GM12878 (cell line): ENCODE measurements around the gene CACHD1. TPM values are rescaled to one million over a fixed set of nuclear protein-coding genes. Genes with fewer than 3 reads are reported as not detected.

ENCODE experiments used
- ATAC-seq: fragments of 200-7000 bp; cut with Tn5 transposase; 3 replicates; pipeline ENCODE4 v1.9.1; 2020; ENCODE audit warnings: mild to moderate bottlenecking, moderate library complexity
- BruUV-seq: library from RNA; stranded (reverse); fragments of 400-500 nt; replicated peaks from 2 replicates; lab custom pipeline; 2021; lab: Mats Ljungman, UMichigan
- CTCF ChIA-PET: fragments of 300-600 bp; sonication (Branson Sonifier 250); formaldehyde crosslinking; extraction: SDS; loops from one replicate; lab custom pipeline; 2021; ENCODE audit warnings: inconsistent platforms; lab: Yijun Ruan, JAX
- POLR2A ChIA-PET: fragments of 350-600 bp; formaldehyde crosslinking; extraction: SDS; loops from one replicate; lab custom pipeline; 2021; ENCODE audit warnings: inconsistent platforms; lab: Charles Lee
- RAD21 ChIA-PET: fragments of 300-600 bp; sonication (Branson Sonifier 250); formaldehyde crosslinking; loops from one replicate; lab custom pipeline; 2023; ENCODE audit warnings: antibody characterized with exemption; ENCODE audit not compliant: unreplicated experiment; lab: Charles Lee
- SMC1A ChIA-PET: fragments of 300-600 bp; sonication (Branson Sonifier 250); formaldehyde crosslinking; loops from one replicate; lab custom pipeline; 2023; ENCODE audit not compliant: unreplicated experiment, uncharacterized antibody; lab: Charles Lee
- DNase-seq: peaks from one replicate; pipeline ENCODE4 v3.0.0-alpha.2; 2011; ENCODE audit warnings: low read depth, low spot score
- FAIRE-seq: peaks from 3 replicates; lab custom pipeline; 2011; peaks lifted over from hg19 to GRCh38; lab: Jason Lieb, UNC
- H2AFZ ChIP-seq: 2 replicates; pipeline ENCODE4 v1.6.0; 2011; ENCODE audit warnings: low read depth, low read length, control low read depth; ENCODE audit not compliant: control insufficient read depth
- H3K27ac ChIP-seq: 2 replicates; pipeline ENCODE4 v1.5.1; 2011; ENCODE audit warnings: control low read depth; ENCODE audit not compliant: control insufficient read depth, insufficient read depth
- H3K27me3 ChIP-seq, 2 experiments: replicated peaks in 1 of 2; 2 replicates each; pipeline versions ENCODE4 v1.6.0 to v1.6.1; 2011; ENCODE audit warnings: low read length in 1 of 2; ENCODE audit not compliant: control insufficient read depth in 2 of 2, insufficient read depth in 2 of 2
- H3K36me3 ChIP-seq, 2 experiments: 2 replicates each; pipeline ENCODE4 v1.5.1; 2011; ENCODE audit warnings: low read length in 1 of 2; ENCODE audit not compliant: control insufficient read depth in 2 of 2, insufficient read depth in 2 of 2
- H3K4me1 ChIP-seq: 2 replicates; pipeline ENCODE4 v1.6.1; 2011; ENCODE audit warnings: mild to moderate bottlenecking, low read length, moderate library complexity, mixed read lengths; ENCODE audit not compliant: control insufficient read depth, insufficient read depth
- H3K4me2 ChIP-seq: 2 replicates; pipeline ENCODE4 v1.6.0; 2011; ENCODE audit warnings: control low read depth; ENCODE audit not compliant: control insufficient read depth, insufficient read depth
- H3K4me3 ChIP-seq: fragments of 200-600 bp; sonication (generic); 2 replicates; pipeline ENCODE4 v1.5.1; 2016
- H3K79me2 ChIP-seq: 2 replicates; pipeline ENCODE4 v1.6.0; 2011; ENCODE audit warnings: low read length; ENCODE audit not compliant: control insufficient read depth, insufficient read depth
- H3K9ac ChIP-seq: 2 replicates; pipeline ENCODE4 v1.8.0; 2011; ENCODE audit warnings: low read length, control low read depth, mixed read lengths; ENCODE audit not compliant: control insufficient read depth, insufficient read depth
- H3K9me3 ChIP-seq: replicated peaks from 3 replicates; pipeline ENCODE4 v1.5.1; 2011; ENCODE audit warnings: mild to moderate bottlenecking, low read length; ENCODE audit not compliant: control insufficient read depth, insufficient read depth
- H4K20me1 ChIP-seq: 2 replicates; pipeline ENCODE4 v1.6.0; 2011; ENCODE audit not compliant: control insufficient read depth, insufficient read depth
- BRCA1 ChIP-seq: IDR thresholded peaks from 2 replicates; pipeline ENCODE4 v1.6.1; 2011; ENCODE audit warnings: low read depth, low read length, improper control_type of control experiment
- ESRRA ChIP-seq: IDR thresholded peaks from 2 replicates; pipeline ENCODE4 v1.6.1; 2012; ENCODE audit warnings: mild to moderate bottlenecking, low read length, improper control_type of control experiment
- NR2C2 ChIP-seq: IDR thresholded peaks from 2 replicates; pipeline ENCODE4 v1.6.1; 2011; ENCODE audit warnings: borderline replicate concordance, low read depth; ENCODE audit not compliant: control insufficient read depth, insufficient read length
- SREBF2 ChIP-seq: IDR thresholded peaks from 2 replicates; pipeline ENCODE4 v1.6.1; 2012; ENCODE audit warnings: mild to moderate bottlenecking, low read length
- SRF ChIP-seq, 2 experiments: IDR thresholded peaks; 2 replicates each; pipeline ENCODE4 v1.6.1; 2011; ENCODE audit warnings: low read depth in 2 of 2, low read length in 2 of 2, mild to moderate bottlenecking in 1 of 2, moderate library complexity in 1 of 2
- TARDBP ChIP-seq: IDR thresholded peaks from 2 replicates; pipeline ENCODE4 v1.6.1; 2016; ENCODE audit warnings: borderline replicate concordance
- ZNF274 ChIP-seq: IDR thresholded peaks from one replicate; pipeline ENCODE4 v1.8.0; 2011; ENCODE audit not compliant: insufficient read length, insufficient read depth
- WGBS: methylation state at CpG from one replicate; pipeline ENCODE4 v1.1.6; 2016; ENCODE audit warnings: low lambda C conversion rate; ENCODE audit not compliant: insufficient replicate concordance, insufficient coverage; ENCODE audit errors: missing lambda C conversion rate; 5-methylcytosine and 5-hydroxymethylcytosine counted together
- in situ Hi-C: fragments of 300-500 bp; cut with MboI; formaldehyde crosslinking; loops from 9 replicates; pipeline ENCODE4 v1.14.3; 2018; ENCODE audit warnings: mixed read lengths
- intact Hi-C: fragments of 100-400 bp; cut with micrococcal nuclease; formaldehyde crosslinking; loops from one replicate; pipeline ENCODE4 v1.14.2; 2022; ENCODE audit not compliant: unreplicated experiment
- polyA plus RNA-seq, 11 experiments: library from polyadenylated mRNA; depleted of rRNA in 4 of 11; unstranded in 6 of 11; stranded (reverse) in 5 of 11; fragments of >200 nt; fragmentation: Nextera tagmentation in 4 of 11; fragmentation: Illumina TruSeq in 1 of 11; extraction: Ambion mirVana in 4 of 11; extraction: Trizol in 1 of 11; gene quantifications; 1 replicate in 1 of 11; 2 replicates in 10 of 11; pipeline versions ENCODE4 v1.2.1 to v1.2.3, GENCODE V29; 2011 to 2016; ENCODE audit warnings: inconsistent platforms in 2 of 11, missing spikeins in 2 of 11, low read depth in 1 of 11
- total RNA-seq, 4 experiments: library from RNA; depleted of rRNA in 3 of 4; stranded (reverse); fragments of >200 nt in 3 of 4; fragmentation: Illumina TruSeq in 1 of 4; extraction: Trizol in 1 of 4; gene quantifications; 2 replicates each; pipeline versions ENCODE4 v1.2.1 to v1.2.3, GENCODE V29; 2013 to 2021
- TF ChIP-seq, protein P1 (sequence below): fragments of 450-650 bp; formaldehyde crosslinking; IDR thresholded peaks from 2 replicates; pipeline ENCODE4 v1.4.0; 2022; ENCODE audit warnings: mild to moderate bottlenecking, moderate library complexity
- TF ChIP-seq, protein P2 (sequence below): fragments of 450-650 bp; conservative IDR thresholded peaks from 2 replicates; pipeline ENCODE4 v1.6.1; 2017; ENCODE audit warnings: mild to moderate bottlenecking, moderate library complexity
- TF ChIP-seq, protein P3 (sequence below): fragments of 450-650 bp; IDR thresholded peaks from 2 replicates; pipeline ENCODE4 v1.6.1; 2017; ENCODE audit warnings: borderline replicate concordance
- TF ChIP-seq, protein P4 (sequence below): IDR thresholded peaks from 2 replicates; pipeline ENCODE4 v1.6.1; 2012; ENCODE audit warnings: low read length, inconsistent platforms
- TF ChIP-seq, protein P5 (sequence below): IDR thresholded peaks from 2 replicates; pipeline ENCODE4 v1.6.1; 2011; ENCODE audit warnings: low read depth, mild to moderate bottlenecking, low read length, moderate library complexity, borderline replicate concordance; ENCODE audit errors: extremely low read depth
- TF ChIP-seq, protein P6 (sequence below): IDR thresholded peaks from 2 replicates; pipeline ENCODE4 v1.6.1; 2011; ENCODE audit warnings: borderline replicate concordance, low read depth, mild to moderate bottlenecking, moderate library complexity, mixed read lengths, low read length; ENCODE audit not compliant: insufficient read depth; ENCODE audit errors: extremely low read length

CACHD1 gene
- total and polyA plus RNA-seq, 10 of the 15 experiments (the other 5 are each of a cell fraction or from before 2014, with no cell fraction given): 0.03 TPM; not detected in 9

DNA sequence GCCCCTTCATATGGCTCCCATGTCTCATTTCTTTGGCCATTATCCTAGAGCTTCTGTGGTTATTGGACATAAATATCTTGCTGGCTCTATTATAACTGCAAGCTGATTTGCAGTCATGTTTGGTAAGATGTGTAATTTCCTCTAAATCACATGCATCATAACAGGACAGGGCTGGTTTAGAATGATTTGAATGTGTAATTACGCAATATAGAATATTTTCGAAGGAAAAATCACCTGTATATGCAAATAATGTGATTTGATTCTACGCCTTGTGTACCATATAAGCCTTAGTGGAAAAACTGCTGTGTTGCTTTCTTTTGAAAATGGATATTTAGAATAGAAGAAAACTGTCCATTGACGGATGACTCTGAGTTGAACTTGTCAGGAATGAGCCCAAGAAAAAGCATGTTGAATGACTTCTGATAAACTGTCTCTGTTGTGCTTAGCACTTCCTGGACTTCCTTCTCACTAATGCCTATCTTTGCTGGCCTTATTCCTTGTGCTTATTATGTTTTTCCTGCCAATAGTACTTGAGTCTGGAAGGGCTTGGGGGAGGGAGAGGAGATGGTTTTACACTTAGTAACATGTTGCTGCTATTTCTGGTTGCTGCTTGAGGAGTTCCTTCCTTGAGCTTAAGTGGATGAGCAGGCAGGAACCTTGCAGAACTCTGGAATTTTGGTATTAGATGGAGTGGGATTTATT, 6.5 kb downstream of the CACHD1 start:
- Histone ChIP-seq H3K4me3 (no peak overlapping the region), H3K27ac (no peak overlapping the region), H3K9me3 (no peaks in the 10 kb centered on the region), H3K36me3 (no peaks in the 10 kb centered on the region), H3K9ac (no peak overlapping the region), H3K4me2 (no peak overlapping the region), H4K20me1 (no peaks in the 10 kb centered on the region), H2AFZ (no peak overlapping the region), H3K27me3 (peaks cover 0 to 4% of the 10 kb centered on the region in 2 experiments), H3K4me1 (no peaks in the 10 kb centered on the region), H3K79me2 (no peaks in the 10 kb centered on the region)
- intact Hi-C loops (no loop called here), in situ Hi-C loops (no loop called here)
- SMC1A ChIA-PET: no interaction called here
- no peak for ATAC-seq
- POLR2A ChIA-PET: no interaction called here
- WGBS: 13% methylated on average over 4 of the region's 4 CpGs
- DNase-seq: no peak
- CTCF ChIA-PET: no interaction called here
- RAD21 ChIA-PET: no interaction called here
- BruUV-seq: no TSS peak
- no peak for FAIRE-seq
- TF ChIP-seq, protein P1, sequence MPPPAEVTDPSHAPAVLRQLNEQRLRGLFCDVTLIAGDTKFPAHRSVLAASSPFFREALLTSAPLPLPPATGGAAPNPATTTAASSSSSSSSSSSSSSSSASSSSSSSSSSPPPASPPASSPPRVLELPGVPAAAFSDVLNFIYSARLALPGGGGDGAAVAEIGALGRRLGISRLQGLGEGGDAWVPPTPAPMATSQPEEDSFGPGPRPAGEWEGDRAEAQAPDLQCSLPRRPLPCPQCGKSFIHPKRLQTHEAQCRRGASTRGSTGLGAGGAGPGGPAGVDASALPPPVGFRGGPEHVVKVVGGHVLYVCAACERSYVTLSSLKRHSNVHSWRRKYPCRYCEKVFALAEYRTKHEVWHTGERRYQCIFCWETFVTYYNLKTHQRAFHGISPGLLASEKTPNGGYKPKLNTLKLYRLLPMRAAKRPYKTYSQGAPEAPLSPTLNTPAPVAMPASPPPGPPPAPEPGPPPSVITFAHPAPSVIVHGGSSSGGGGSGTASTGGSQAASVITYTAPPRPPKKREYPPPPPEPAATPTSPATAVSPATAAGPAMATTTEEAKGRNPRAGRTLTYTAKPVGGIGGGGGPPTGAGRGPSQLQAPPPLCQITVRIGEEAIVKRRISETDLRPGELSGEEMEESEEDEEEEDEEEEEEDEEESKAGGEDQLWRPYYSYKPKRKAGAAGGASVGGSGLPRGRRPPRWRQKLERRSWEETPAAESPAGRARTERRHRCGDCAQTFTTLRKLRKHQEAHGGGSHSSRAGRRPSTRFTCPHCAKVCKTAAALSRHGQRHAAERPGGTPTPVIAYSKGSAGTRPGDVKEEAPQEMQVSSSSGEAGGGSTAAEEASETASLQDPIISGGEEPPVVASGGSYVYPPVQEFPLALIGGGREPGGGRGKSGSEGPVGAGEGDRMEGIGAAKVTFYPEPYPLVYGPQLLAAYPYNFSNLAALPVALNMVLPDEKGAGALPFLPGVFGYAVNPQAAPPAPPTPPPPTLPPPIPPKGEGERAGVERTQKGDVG (CRISPR knock-in tag): no peak
- TF ChIP-seq, protein P2, sequence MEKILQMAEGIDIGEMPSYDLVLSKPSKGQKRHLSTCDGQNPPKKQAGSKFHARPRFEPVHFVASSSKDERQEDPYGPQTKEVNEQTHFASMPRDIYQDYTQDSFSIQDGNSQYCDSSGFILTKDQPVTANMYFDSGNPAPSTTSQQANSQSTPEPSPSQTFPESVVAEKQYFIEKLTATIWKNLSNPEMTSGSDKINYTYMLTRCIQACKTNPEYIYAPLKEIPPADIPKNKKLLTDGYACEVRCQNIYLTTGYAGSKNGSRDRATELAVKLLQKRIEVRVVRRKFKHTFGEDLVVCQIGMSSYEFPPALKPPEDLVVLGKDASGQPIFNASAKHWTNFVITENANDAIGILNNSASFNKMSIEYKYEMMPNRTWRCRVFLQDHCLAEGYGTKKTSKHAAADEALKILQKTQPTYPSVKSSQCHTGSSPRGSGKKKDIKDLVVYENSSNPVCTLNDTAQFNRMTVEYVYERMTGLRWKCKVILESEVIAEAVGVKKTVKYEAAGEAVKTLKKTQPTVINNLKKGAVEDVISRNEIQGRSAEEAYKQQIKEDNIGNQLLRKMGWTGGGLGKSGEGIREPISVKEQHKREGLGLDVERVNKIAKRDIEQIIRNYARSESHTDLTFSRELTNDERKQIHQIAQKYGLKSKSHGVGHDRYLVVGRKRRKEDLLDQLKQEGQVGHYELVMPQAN: no peak
- no peak for TF ChIP-seq SREBF2
- TF ChIP-seq, protein P3, sequence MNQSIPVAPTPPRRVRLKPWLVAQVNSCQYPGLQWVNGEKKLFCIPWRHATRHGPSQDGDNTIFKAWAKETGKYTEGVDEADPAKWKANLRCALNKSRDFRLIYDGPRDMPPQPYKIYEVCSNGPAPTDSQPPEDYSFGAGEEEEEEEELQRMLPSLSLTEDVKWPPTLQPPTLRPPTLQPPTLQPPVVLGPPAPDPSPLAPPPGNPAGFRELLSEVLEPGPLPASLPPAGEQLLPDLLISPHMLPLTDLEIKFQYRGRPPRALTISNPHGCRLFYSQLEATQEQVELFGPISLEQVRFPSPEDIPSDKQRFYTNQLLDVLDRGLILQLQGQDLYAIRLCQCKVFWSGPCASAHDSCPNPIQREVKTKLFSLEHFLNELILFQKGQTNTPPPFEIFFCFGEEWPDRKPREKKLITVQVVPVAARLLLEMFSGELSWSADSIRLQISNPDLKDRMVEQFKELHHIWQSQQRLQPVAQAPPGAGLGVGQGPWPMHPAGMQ: no peak
- TF ChIP-seq, protein P4, sequence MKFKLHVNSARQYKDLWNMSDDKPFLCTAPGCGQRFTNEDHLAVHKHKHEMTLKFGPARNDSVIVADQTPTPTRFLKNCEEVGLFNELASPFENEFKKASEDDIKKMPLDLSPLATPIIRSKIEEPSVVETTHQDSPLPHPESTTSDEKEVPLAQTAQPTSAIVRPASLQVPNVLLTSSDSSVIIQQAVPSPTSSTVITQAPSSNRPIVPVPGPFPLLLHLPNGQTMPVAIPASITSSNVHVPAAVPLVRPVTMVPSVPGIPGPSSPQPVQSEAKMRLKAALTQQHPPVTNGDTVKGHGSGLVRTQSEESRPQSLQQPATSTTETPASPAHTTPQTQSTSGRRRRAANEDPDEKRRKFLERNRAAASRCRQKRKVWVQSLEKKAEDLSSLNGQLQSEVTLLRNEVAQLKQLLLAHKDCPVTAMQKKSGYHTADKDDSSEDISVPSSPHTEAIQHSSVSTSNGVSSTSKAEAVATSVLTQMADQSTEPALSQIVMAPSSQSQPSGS: no peak
- no peak for TF ChIP-seq BRCA1
- no peak for TF ChIP-seq NR2C2
- TF ChIP-seq ESRRA: no peak
- TF ChIP-seq, protein P5, sequence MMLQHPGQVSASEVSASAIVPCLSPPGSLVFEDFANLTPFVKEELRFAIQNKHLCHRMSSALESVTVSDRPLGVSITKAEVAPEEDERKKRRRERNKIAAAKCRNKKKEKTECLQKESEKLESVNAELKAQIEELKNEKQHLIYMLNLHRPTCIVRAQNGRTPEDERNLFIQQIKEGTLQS: no peak
- TF ChIP-seq, protein P6, sequence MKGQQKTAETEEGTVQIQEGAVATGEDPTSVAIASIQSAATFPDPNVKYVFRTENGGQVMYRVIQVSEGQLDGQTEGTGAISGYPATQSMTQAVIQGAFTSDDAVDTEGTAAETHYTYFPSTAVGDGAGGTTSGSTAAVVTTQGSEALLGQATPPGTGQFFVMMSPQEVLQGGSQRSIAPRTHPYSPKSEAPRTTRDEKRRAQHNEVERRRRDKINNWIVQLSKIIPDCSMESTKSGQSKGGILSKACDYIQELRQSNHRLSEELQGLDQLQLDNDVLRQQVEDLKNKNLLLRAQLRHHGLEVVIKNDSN: no peak
- no peak for TF ChIP-seq TARDBP
- no peak for TF ChIP-seq ZNF274
- no peak for TF ChIP-seq SRF (IDR thresholded peaks at IDR 0.05; ENCODE audit: low read depth in 2 of 2, low read length in 2 of 2)
